K562 (cell line): ENCODE data around the gene RPS27. TPM values are rescaled to one million over a fixed set of nuclear protein-coding genes. Genes with fewer than 3 reads are reported as not detected.
A peak's percentile ranks its signal among the peaks of the same experiment; 100 is the strongest.

Experiments
- ZBTB40 ChIP-seq, 2 experiments: fragments of 450-650 bp in 1 of 2; sonication (generic) in 1 of 2; formaldehyde crosslinking in 1 of 2; IDR thresholded peaks; 2 replicates each; pipeline versions ENCODE4 v1.7.1 to v1.9.0; 2016 to 2022; ENCODE audit warnings: inconsistent platforms in 1 of 2, mild to moderate bottlenecking in 1 of 2, missing genetic modification reagents in 1 of 2
- polyA plus RNA-seq, 8 experiments: library from polyadenylated mRNA; depleted of rRNA in 4 of 8; stranded (reverse) in 5 of 8; unstranded in 3 of 8; fragments of >200 nt; fragmentation: Nextera tagmentation in 2 of 8; fragmentation: Illumina TruSeq in 1 of 8; extraction: Ambion mirVana in 2 of 8; extraction: Trizol in 1 of 8; gene quantifications; 2 replicates each; pipeline versions ENCODE4 v1.2.1 to v1.2.3, GENCODE V29; 2011 to 2014; ENCODE audit warnings: inconsistent platforms in 1 of 8, missing spikeins in 1 of 8
- total RNA-seq, 7 experiments: library from RNA; depleted of rRNA in 6 of 7; stranded (reverse); fragments of >200 nt in 6 of 7; fragmentation: Illumina TruSeq in 2 of 7; extraction: Trizol in 2 of 7; gene quantifications; 2 replicates each; pipeline versions ENCODE4 v1.2.1 to v1.2.3, GENCODE V29; 2011 to 2021; ENCODE audit warnings: low replicate concordance in 1 of 7

RPS27 gene
- total and polyA plus RNA-seq, 9 of the 15 experiments (the other 6 are each of a cell fraction or from before 2014, with no cell fraction given): 2,091 to 9,377 (median 6,706) TPM

- TF ChIP-seq ZBTB40 (IDR thresholded peaks at IDR 0.05) (peak; percentile 8; the same call in 1 of the 2 replicates), ZBTB40 (CRISPR knock-in tag; IDR thresholded peaks at IDR 0.05) (no peak)
Observed at GRCh38 chr1:153968408-153968807, 22.2 kb upstream of the RPS27 start (continued).
